MM.1S (cell line): ENCODE results near the gene DACH2.

ENCODE experiments used
- DNase-seq: peaks from one replicate; pipeline ENCODE4 v3.0.0-alpha.2; 2015
- H2AFZ ChIP-seq: fragments of 300-600 bp; sonication (generic); 2 replicates; pipeline ENCODE4 v1.6.0; 2016; ENCODE audit warnings: antibody characterized with exemption, low read length
- H3F3A ChIP-seq: fragments of 300-600 bp; sonication (generic); 2 replicates; pipeline ENCODE4 v1.6.1; 2016; ENCODE audit warnings: mild to moderate bottlenecking, antibody characterized with exemption, low read length, moderate library complexity, mixed read lengths; ENCODE audit not compliant: insufficient read depth
- H3K27ac ChIP-seq: fragments of 300-600 bp; sonication (generic); 2 replicates; pipeline ENCODE4 v1.5.1; 2016; ENCODE audit warnings: mild to moderate bottlenecking, low read length
- H3K27me3 ChIP-seq: fragments of 300-600 bp; sonication (generic); replicated peaks from 2 replicates; pipeline ENCODE4 v1.6.0; 2016; ENCODE audit warnings: low read length; ENCODE audit not compliant: insufficient read depth
- H3K36me3 ChIP-seq: fragments of 300-600 bp; sonication (generic); replicated peaks from 2 replicates; pipeline ENCODE4 v1.6.1; 2016; ENCODE audit warnings: mild to moderate bottlenecking, low read length, mixed read lengths; ENCODE audit not compliant: insufficient read depth
- H3K4me1 ChIP-seq: fragments of 300-600 bp; sonication (generic); 2 replicates; pipeline ENCODE4 v1.6.1; 2016; ENCODE audit warnings: low read length, mixed read lengths
- H3K4me2 ChIP-seq: fragments of 300-600 bp; sonication (generic); 2 replicates; pipeline ENCODE4 v1.6.0; 2016; ENCODE audit warnings: low read depth, low read length
- H3K4me3 ChIP-seq: fragments of 300-600 bp; sonication (generic); 2 replicates; pipeline ENCODE4 v1.5.1; 2016; ENCODE audit warnings: low read length, mixed read lengths
- H3K79me2 ChIP-seq: fragments of 300-600 bp; sonication (generic); 2 replicates; pipeline ENCODE4 v1.6.1; 2016; ENCODE audit warnings: mixed run types, low read length, mixed read lengths
- H3K9ac ChIP-seq: fragments of 300-600 bp; sonication (generic); 2 replicates; pipeline ENCODE4 v1.6.1; 2016; ENCODE audit warnings: low read length, mixed read lengths
- H3K9me2 ChIP-seq: fragments of 300-600 bp; sonication (generic); replicated peaks from 2 replicates; pipeline ENCODE4 v1.6.1; 2016; ENCODE audit warnings: mild to moderate bottlenecking, low read length, mixed read lengths; ENCODE audit not compliant: insufficient read depth
- H3K9me3 ChIP-seq: fragments of 300-600 bp; sonication (generic); replicated peaks from 2 replicates; pipeline ENCODE4 v1.6.1; 2016; ENCODE audit warnings: mild to moderate bottlenecking, low read length, mixed read lengths; ENCODE audit not compliant: insufficient read depth
- H4K20me1 ChIP-seq: fragments of 300-600 bp; sonication (generic); 2 replicates; pipeline ENCODE4 v1.6.1; 2016; ENCODE audit warnings: mild to moderate bottlenecking, low read length, moderate library complexity, mixed read lengths; ENCODE audit not compliant: insufficient read depth
- EZH2 ChIP-seq: fragments of 300-600 bp; sonication (generic); optimal IDR thresholded peaks from 2 replicates; pipeline ENCODE3; 2017; ENCODE audit warnings: low read depth, mild to moderate bottlenecking, antibody characterized with exemption, low read length, mixed read lengths
- EZH2phosphoT487 ChIP-seq: fragments of 300-600 bp; sonication (generic); IDR thresholded peaks from 2 replicates; pipeline ENCODE4 v1.6.1; 2018; ENCODE audit warnings: antibody characterized with exemption, low read length
- TF ChIP-seq, protein P1 (sequence below): fragments of 300-600 bp; sonication (generic); IDR thresholded peaks from 2 replicates; pipeline ENCODE4 v1.5.1; 2016; ENCODE audit warnings: antibody characterized with exemption, low read length, mixed read lengths

Gene DACH2

DNA sequence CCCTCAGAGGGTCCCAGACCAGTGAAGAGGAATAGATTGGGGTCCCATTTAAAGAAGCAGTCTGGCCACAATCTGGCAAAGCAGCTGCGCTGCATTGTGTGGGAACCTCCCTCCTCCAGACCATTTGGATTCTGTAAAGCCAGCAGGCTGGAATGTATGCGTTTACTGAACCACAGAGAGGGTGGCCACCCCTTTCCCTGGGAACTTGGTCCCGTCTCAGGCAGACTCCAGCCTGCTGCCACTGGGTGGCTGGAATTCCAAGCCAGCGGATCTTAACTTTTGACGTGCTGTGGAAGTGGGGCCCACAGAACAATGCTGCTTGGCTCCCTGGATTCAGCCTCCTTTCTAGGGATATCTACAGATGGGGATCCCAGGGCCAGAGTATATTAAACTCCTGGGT lies 307.2 kb downstream of the DACH2 start:
- no peaks in the 10 kb centered on the region for H4K20me1 ChIP-seq
- H2AFZ ChIP-seq: no peak overlapping the region
- no peak overlapping the region for H3K4me3 ChIP-seq
- TF ChIP-seq EZH2phosphoT487 (no peak), EZH2 (no peak)
- TF ChIP-seq, protein P1, sequence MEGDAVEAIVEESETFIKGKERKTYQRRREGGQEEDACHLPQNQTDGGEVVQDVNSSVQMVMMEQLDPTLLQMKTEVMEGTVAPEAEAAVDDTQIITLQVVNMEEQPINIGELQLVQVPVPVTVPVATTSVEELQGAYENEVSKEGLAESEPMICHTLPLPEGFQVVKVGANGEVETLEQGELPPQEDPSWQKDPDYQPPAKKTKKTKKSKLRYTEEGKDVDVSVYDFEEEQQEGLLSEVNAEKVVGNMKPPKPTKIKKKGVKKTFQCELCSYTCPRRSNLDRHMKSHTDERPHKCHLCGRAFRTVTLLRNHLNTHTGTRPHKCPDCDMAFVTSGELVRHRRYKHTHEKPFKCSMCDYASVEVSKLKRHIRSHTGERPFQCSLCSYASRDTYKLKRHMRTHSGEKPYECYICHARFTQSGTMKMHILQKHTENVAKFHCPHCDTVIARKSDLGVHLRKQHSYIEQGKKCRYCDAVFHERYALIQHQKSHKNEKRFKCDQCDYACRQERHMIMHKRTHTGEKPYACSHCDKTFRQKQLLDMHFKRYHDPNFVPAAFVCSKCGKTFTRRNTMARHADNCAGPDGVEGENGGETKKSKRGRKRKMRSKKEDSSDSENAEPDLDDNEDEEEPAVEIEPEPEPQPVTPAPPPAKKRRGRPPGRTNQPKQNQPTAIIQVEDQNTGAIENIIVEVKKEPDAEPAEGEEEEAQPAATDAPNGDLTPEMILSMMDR: no peak
- H3K79me2 ChIP-seq: no peaks in the 10 kb centered on the region
- H3K4me2 ChIP-seq: no peak overlapping the region
- no peaks in the 10 kb centered on the region for H3K9me3 ChIP-seq
- H3K4me1 ChIP-seq: no peaks in the 10 kb centered on the region
- no peaks in the 10 kb centered on the region for H3F3A ChIP-seq
- no peaks in the 10 kb centered on the region for H3K9me2 ChIP-seq
- no peak for DNase-seq
- H3K27me3 ChIP-seq: no peaks in the 10 kb centered on the region
- H3K9ac ChIP-seq: no peak overlapping the region
- no peak overlapping the region for H3K27ac ChIP-seq
- H3K36me3 ChIP-seq: no peaks in the 10 kb centered on the region

DNA sequence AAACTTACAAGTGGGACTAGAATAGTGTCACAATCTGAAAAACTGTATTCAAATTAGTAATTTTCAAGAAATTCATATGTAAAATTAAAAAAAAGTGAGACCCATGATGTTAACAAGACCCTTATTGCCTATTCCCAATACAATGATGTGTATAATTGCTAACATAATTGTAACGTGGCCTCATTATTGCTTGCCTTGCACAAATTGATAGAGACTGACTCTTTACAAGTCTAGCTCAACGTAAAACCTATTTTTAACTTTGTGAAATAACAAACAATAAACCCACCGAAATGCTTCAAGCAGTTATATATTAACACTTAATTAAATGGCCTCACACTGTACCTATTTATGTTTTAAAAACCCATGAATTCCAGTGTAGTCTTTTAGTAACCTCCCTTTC lies 312.5 kb downstream of the DACH2 start:
- Histone ChIP-seq H3K36me3 (no peaks in the 10 kb centered on the region), H3K4me1 (no peaks in the 10 kb centered on the region), H3K9ac (no peak overlapping the region), H3K79me2 (no peaks in the 10 kb centered on the region), H3K9me2 (no peaks in the 10 kb centered on the region), H3K4me2 (no peak overlapping the region), H3K9me3 (no peaks in the 10 kb centered on the region), H3K4me3 (no peak overlapping the region), H4K20me1 (no peaks in the 10 kb centered on the region), H3F3A (no peaks in the 10 kb centered on the region), H2AFZ (no peak overlapping the region), H3K27ac (no peak overlapping the region), H3K27me3 (no peaks in the 10 kb centered on the region)
- no peak for DNase-seq
- TF ChIP-seq, protein P1: no peak

DNA sequence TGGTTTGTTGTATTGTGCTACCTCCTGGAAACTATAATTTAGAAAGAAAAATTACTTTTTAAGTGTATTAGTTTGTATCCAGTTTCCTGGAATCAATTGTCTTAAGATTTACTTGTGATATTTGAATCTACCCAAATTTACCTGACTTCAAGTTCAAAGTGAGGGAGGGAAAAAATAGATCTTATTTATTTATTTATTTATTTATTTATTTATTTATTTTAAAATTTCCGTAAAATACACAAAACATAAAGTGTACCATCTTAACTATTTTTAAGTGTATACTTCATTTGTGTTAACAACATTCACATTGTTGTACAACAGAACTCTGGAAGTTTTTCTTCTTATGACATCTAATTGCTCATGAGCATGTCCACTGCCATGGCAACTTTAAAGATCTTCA lies 356.0 kb downstream of the DACH2 start:
- Histone ChIP-seq H3K79me2 (no peaks in the 10 kb centered on the region), H4K20me1 (no peaks in the 10 kb centered on the region), H3K9ac (no peak overlapping the region), H3K4me3 (no peak overlapping the region), H3K9me2 (no peaks in the 10 kb centered on the region), H3F3A (no peaks in the 10 kb centered on the region), H3K27me3 (no peaks in the 10 kb centered on the region), H3K9me3 (no peaks in the 10 kb centered on the region), H3K36me3 (no peaks in the 10 kb centered on the region), H3K27ac (no peak overlapping the region), H2AFZ (no peak overlapping the region), H3K4me1 (no peaks in the 10 kb centered on the region), H3K4me2 (no peak overlapping the region)
- TF ChIP-seq EZH2phosphoT487 (no peak), EZH2 (no peak)
- TF ChIP-seq, protein P1: no peak
- DNase-seq: no peak

DNA sequence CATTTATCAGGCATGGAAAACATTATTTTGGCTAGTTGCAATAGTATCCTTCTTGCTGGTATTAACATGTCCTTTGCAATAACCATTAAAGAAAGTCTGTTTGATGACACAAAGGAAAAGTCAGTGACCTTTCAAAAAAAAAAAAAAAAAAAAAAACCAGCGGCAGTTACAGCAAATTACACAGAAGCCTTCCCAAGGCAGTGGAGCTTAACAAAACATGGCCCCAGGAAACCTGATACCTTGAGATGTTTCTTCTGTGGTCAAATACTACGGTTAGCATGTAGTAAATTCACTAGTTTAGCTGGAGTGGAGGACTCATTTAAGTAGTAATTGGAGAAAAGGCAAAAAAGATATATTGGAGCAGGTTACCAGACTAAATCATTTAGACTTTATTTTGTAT lies 359.1 kb downstream of the DACH2 start:
- DNase-seq: no peak
- no peak overlapping the region for H3K27ac ChIP-seq
- H3K79me2 ChIP-seq: no peaks in the 10 kb centered on the region
- H3F3A ChIP-seq: no peaks in the 10 kb centered on the region
- no peaks in the 10 kb centered on the region for H3K9me3 ChIP-seq
- H3K27me3 ChIP-seq: no peaks in the 10 kb centered on the region
- no peak overlapping the region for H3K4me2 ChIP-seq
- no peaks in the 10 kb centered on the region for H3K9me2 ChIP-seq
- no peaks in the 10 kb centered on the region for H4K20me1 ChIP-seq
- no peaks in the 10 kb centered on the region for H3K36me3 ChIP-seq
- H3K9ac ChIP-seq: no peak overlapping the region
- H3K4me1 ChIP-seq: no peaks in the 10 kb centered on the region
- no peak overlapping the region for H3K4me3 ChIP-seq
- TF ChIP-seq EZH2 (no peak), EZH2phosphoT487 (no peak)
- TF ChIP-seq, protein P1: no peak
- no peak overlapping the region for H2AFZ ChIP-seq
